Thymus (tissue), 11 donors: ENCODE data around the gene RPGRIP1L. TPM values are rescaled to one million over a fixed set of nuclear protein-coding genes. Genes with fewer than 3 reads are reported as not detected.

Experiments
- DNase-seq, 9 donors: peaks; one replicate each; pipeline ENCODE4 v3.0.0-alpha.2; 2013; ENCODE audit warnings: low spot score in 9 of 9, low read depth in 6 of 9, missing footprints in 1 of 9
- H3K27ac ChIP-seq, 2 donors: one replicate each; pipeline ENCODE4 v1.5.1; 2013; ENCODE audit warnings: control low read depth in 1 of 2, low read depth in 1 of 2, low read length in 1 of 2, mild to moderate bottlenecking in 1 of 2, moderate library complexity in 1 of 2
- H3K27me3 ChIP-seq, 2 donors: one replicate each; pipeline ENCODE4 v1.5.1; 2013; ENCODE audit warnings: low read length in 1 of 2; ENCODE audit not compliant: control insufficient read depth in 2 of 2, insufficient read depth in 1 of 2
- H3K36me3 ChIP-seq, 2 donors: one replicate each; pipeline ENCODE4 v1.5.1; 2013; ENCODE audit warnings: low read length in 1 of 2, mild to moderate bottlenecking in 1 of 2, moderate library complexity in 1 of 2; ENCODE audit not compliant: control insufficient read depth in 2 of 2, insufficient read depth in 2 of 2
- H3K4me1 ChIP-seq, 2 donors: one replicate each; pipeline ENCODE4 v1.5.1; 2013; ENCODE audit warnings: low read length in 2 of 2; ENCODE audit not compliant: control insufficient read depth in 2 of 2, insufficient read depth in 2 of 2
- H3K4me3 ChIP-seq, 2 donors: one replicate each; pipeline ENCODE4 v1.5.1; 2013; ENCODE audit warnings: low read length in 2 of 2, control low read depth in 1 of 2, mild to moderate bottlenecking in 1 of 2
- H3K9me3 ChIP-seq, 2 donors: one replicate each; pipeline ENCODE4 v1.5.1; 2013; ENCODE audit warnings: low read length in 1 of 2, mild to moderate bottlenecking in 1 of 2; ENCODE audit not compliant: control insufficient read depth in 2 of 2, insufficient read depth in 1 of 2
- WGBS: extraction: QIAGEN DNeasy Blood & Tissue Kit; methylation state at CpG from one replicate; pipeline ENCODE4 v1.1.7; 2013; 5-methylcytosine and 5-hydroxymethylcytosine counted together
- polyA plus RNA-seq: library from polyadenylated mRNA; stranded (reverse); fragments of 200-250 nt; gene quantifications from one replicate; pipeline ENCODE4 v1.2.3, GENCODE V29; 2013
- total RNA-seq: library from RNA; stranded (reverse); fragments of 120-200 nt; gene quantifications from one replicate; pipeline ENCODE4 v1.2.4, GENCODE V29; 2013
- donor health status: healthy.

Gene RPGRIP1L
- total and polyA plus RNA-seq, 2 donors: 1.8 to 4.6 TPM

DNA sequence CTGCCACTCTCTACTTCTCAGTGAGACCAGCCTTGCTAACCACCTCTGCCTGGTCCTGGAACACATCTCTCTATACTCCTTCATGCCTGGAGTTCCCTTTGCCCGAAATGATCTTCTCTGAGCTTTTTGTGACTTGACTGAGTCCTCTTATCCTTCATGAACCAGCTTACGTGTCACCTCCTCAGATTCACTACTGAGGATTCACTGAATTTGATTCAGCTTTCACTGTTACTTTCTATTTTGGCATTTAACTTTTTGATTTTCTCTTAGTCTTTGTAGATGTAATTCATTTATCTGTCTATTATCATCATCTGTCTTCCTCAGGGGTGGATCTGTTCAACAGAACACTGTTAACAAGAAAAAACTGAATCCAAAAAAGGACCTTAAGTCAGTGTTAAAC, 95.6 kb downstream of the RPGRIP1L start:
- Histone ChIP-seq H3K36me3 (no peaks in the 10 kb centered on the region), H3K4me1 (no peaks in the 10 kb centered on the region), H3K27ac (no peak overlapping the region), H3K4me3 (no peak overlapping the region), H3K9me3 (no peaks in the 10 kb centered on the region), H3K27me3 (no peaks in the 10 kb centered on the region)
- no peak for DNase-seq
- WGBS: 95% methylated on average over 2 of the region's 2 CpGs

DNA sequence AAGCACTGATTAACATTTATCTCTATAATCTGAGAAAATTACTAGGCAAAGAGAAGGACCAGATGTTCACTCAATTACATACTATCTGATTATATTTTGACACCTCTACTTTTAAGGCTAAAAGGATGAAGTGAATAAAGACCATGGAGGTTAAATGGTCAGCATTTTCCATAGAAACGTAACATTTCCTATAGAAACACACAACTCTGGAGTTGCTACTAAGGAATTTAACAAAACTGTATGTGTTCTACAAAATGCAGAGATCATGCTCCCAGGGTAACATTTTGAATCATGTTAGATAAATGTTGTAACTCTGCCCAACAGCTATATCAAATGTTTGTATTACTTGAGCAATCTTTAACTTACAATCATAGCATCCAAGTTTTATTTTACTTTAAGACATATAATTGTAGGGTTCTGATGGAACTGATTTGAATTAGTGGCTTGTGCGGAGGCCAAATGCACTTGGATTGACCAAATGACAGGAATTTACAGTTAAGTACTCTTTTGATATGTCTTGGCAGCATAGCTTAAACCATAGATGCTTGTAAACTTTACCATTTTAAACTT, 97.7 kb downstream of the RPGRIP1L start:
- H3K27ac ChIP-seq: no peak overlapping the region
- H3K4me3 ChIP-seq: no peak overlapping the region
- no peaks in the 10 kb centered on the region for H3K9me3 ChIP-seq
- no peaks in the 10 kb centered on the region for H3K4me1 ChIP-seq
- DNase-seq: no peak
- H3K27me3 ChIP-seq: no peaks in the 10 kb centered on the region
- 98% methylated on average over 2 of the region's 2 CpGs for WGBS
- no peaks in the 10 kb centered on the region for H3K36me3 ChIP-seq

GRCh38 chr16:53605356-53605755, 98.3 kb downstream of the RPGRIP1L start:
- H3K27ac ChIP-seq: no peak overlapping the region
- no peak for DNase-seq
- H3K27me3 ChIP-seq: no peaks in the 10 kb centered on the region
- no peaks in the 10 kb centered on the region for H3K4me1 ChIP-seq
- H3K9me3 ChIP-seq: no peaks in the 10 kb centered on the region
- 98% methylated on average over 10 of the region's 10 CpGs for WGBS
- H3K36me3 ChIP-seq: no peaks in the 10 kb centered on the region
- H3K4me3 ChIP-seq: no peak overlapping the region

GRCh38 chr16:53601961-53602360, 101.7 kb downstream of the RPGRIP1L start:
- H3K9me3 ChIP-seq: no peaks in the 10 kb centered on the region
- H3K27ac ChIP-seq: no peak overlapping the region
- no peak overlapping the region for H3K4me3 ChIP-seq
- 97% methylated on average over 4 of the region's 4 CpGs for WGBS
- H3K36me3 ChIP-seq: no peaks in the 10 kb centered on the region
- no peaks in the 10 kb centered on the region for H3K27me3 ChIP-seq
- DNase-seq: no peak
- no peaks in the 10 kb centered on the region for H3K4me1 ChIP-seq

DNA sequence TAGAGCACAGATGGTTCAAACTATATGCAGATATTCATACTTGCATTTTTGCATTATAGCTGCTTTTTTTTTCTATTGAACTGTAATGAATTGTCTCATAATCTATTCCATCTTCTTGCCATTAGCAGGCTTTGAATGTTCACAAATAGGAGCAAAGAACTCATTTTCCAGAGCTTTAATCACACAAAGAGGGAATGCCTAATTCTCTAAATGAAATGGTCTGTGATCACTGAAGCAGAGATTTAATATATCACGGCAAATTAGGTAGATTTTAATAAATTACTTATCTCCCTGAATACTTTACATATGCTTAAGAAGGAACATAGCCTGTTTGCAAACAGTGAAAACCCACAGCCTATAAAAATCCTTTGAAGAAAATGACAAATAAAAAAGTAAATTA, 103.0 kb downstream of the RPGRIP1L start:
- Histone ChIP-seq H3K27me3 (no peaks in the 10 kb centered on the region), H3K36me3 (no peaks in the 10 kb centered on the region), H3K4me1 (no peaks in the 10 kb centered on the region), H3K9me3 (no peaks in the 10 kb centered on the region), H3K27ac (no peak overlapping the region), H3K4me3 (no peak overlapping the region)
- no peak for DNase-seq
- WGBS: 96% methylated on average over 1 of the region's 1 CpG

DNA sequence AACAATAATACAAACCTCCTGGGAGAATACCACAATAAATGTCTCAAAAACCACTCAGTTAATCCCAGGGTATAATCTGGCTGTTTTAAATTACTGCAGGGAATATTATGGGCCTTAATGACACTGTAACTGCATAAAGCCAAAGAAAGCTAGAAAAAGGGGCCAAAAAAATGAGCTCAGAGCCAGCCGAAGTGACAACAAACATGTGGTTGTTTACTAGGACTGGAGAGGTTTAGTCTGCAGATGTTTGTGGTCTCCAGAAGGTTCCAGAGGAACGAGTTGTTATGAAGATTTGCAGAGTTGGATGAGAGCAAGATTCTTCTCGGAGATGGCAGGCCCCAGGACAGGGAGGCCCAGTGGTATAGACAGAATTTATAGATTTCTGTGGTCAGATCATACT, 103.5 kb downstream of the RPGRIP1L start:
- H3K27ac ChIP-seq: no peak overlapping the region
- DNase-seq: no peak
- 91% methylated on average over 3 of the region's 3 CpGs for WGBS
- no peaks in the 10 kb centered on the region for H3K4me1 ChIP-seq
- H3K36me3 ChIP-seq: no peaks in the 10 kb centered on the region
- H3K4me3 ChIP-seq: no peak overlapping the region
- no peaks in the 10 kb centered on the region for H3K27me3 ChIP-seq
- no peaks in the 10 kb centered on the region for H3K9me3 ChIP-seq

DNA sequence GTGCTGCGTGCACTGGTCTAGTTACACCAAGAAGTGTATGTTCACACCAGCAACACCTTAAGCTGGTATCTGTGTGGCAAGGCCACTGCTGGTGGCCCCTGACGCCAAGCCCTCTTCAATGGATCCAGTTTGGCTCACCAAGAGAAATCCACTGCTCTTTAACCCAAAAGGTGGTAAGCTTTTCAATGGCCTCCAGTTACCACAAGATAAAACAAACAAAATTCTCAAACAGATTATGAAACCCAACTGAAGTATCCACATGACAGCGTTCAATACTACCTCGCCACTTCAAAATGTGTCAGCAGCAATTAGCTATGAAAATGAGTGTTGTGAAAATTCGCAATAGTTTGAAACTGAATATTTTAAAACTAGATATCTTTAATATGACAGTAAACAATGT, 104.1 kb downstream of the RPGRIP1L start:
- Histone ChIP-seq H3K27ac (no peak overlapping the region), H3K4me1 (no peaks in the 10 kb centered on the region), H3K27me3 (no peaks in the 10 kb centered on the region), H3K4me3 (no peak overlapping the region), H3K36me3 (no peaks in the 10 kb centered on the region), H3K9me3 (no peaks in the 10 kb centered on the region)
- no peak for DNase-seq
- WGBS: 91% methylated on average over 5 of the region's 5 CpGs

DNA sequence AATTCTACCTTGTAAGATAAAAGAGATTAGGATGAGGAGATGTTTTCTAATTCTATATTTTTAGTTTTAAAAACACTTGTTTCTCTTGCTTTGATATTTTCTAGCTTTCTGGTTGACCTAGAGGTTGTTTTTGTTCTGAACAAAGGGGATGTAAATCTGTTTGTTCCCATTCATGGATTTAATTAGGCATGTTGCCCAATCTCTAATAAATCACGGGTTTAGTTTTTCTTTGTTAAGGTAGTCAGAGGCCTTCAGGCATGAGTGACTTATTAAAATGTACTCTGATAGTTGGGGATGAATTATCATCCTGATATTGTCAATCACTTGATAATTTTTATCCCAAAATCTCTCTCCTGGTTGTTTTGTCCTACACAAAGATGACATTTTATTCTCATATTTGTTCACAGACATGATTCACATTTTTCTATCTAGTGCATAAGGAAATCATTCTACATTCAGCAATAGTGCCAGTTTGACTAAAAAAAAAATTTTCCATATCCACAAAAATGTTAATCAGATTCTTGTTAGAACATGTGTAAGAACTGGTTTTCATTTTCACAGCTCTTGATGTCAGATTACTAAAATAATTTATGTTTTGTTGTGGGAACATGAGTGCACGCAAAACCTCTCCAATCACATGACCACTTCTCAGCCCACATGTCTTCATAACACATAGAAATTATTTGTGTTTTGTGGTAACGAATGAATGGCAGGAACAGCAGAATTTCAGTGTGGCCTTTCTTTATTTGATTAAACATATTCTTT, 105.0 kb downstream of the RPGRIP1L start:
- WGBS: 82% methylated on average over 3 of the region's 3 CpGs
- no peaks in the 10 kb centered on the region for H3K36me3 ChIP-seq
- H3K4me1 ChIP-seq: no peaks in the 10 kb centered on the region
- no peak for DNase-seq
- H3K27ac ChIP-seq: no peak overlapping the region
- H3K9me3 ChIP-seq: no peaks in the 10 kb centered on the region
- no peaks in the 10 kb centered on the region for H3K27me3 ChIP-seq
- no peak overlapping the region for H3K4me3 ChIP-seq

GRCh38 chr16:53597776-53598175, 105.9 kb downstream of the RPGRIP1L start:
- H3K4me3 ChIP-seq: no peak overlapping the region
- no peaks in the 10 kb centered on the region for H3K36me3 ChIP-seq
- 27% methylated on average over 3 of the region's 3 CpGs for WGBS
- H3K4me1 ChIP-seq: no peaks in the 10 kb centered on the region
- DNase-seq: no peak
- H3K27ac ChIP-seq: no peak overlapping the region
- H3K9me3 ChIP-seq: no peaks in the 10 kb centered on the region
- no peaks in the 10 kb centered on the region for H3K27me3 ChIP-seq
